CD14-positive monocyte (primary cell): ENCODE data around the gene C1orf87. TPM values are rescaled to one million over a fixed set of nuclear protein-coding genes. Genes with fewer than 3 reads are reported as not detected.

Experiments
- DNase-seq, 3 donors: peaks; one replicate each; pipeline ENCODE4 v3.0.0-alpha.2; 2011 to 2022
- H2AFZ ChIP-seq: 2 replicates; pipeline ENCODE4 v1.6.0; 2012; ENCODE audit warnings: mild to moderate bottlenecking, low read depth, low read length, inconsistent platforms; ENCODE audit not compliant: insufficient read depth, poor library complexity, severe bottlenecking
- H3K27ac ChIP-seq, 2 donors: 1 replicate in 1 of 2; 2 replicates in 1 of 2; pipeline ENCODE4 v1.5.1; 2012 to 2013; ENCODE audit warnings: low read length in 2 of 2, control low read depth in 1 of 2, inconsistent platforms in 1 of 2, low read depth in 1 of 2, mild to moderate bottlenecking in 1 of 2
- H3K27me3 ChIP-seq, 2 donors: one replicate each; pipeline versions ENCODE4 v1.6.0 to v1.6.1; 2011 to 2013; ENCODE audit warnings: low read length in 2 of 2; ENCODE audit not compliant: control insufficient read depth in 2 of 2, insufficient read depth in 2 of 2
- H3K36me3 ChIP-seq, 2 donors: replicated peaks in 1 of 2; 1 replicate in 1 of 2; 2 replicates in 1 of 2; pipeline versions ENCODE4 v1.5.1 to v1.6.1; 2012 to 2013; ENCODE audit warnings: low read length in 2 of 2, control low read depth in 1 of 2, inconsistent platforms in 1 of 2, mild to moderate bottlenecking in 1 of 2; ENCODE audit not compliant: insufficient read depth in 2 of 2, control insufficient read depth in 1 of 2
- H3K4me1 ChIP-seq, 2 donors: 1 replicate in 1 of 2; 2 replicates in 1 of 2; pipeline versions ENCODE4 v1.5.1 to v1.6.1; 2012 to 2013; ENCODE audit warnings: low read length in 2 of 2, control low read depth in 1 of 2, inconsistent platforms in 1 of 2, mild to moderate bottlenecking in 1 of 2, moderate library complexity in 1 of 2; ENCODE audit not compliant: insufficient read depth in 2 of 2, control insufficient read depth in 1 of 2
- H3K4me2 ChIP-seq: replicated peaks from 2 replicates; pipeline ENCODE3; 2012; ENCODE audit warnings: low read length, moderate library complexity, mild to moderate bottlenecking; ENCODE audit not compliant: poor library complexity, severe bottlenecking; ENCODE audit errors: extremely low read depth
- H3K4me3 ChIP-seq, 3 experiments: fragments of 200-600 bp in 1 of 3; sonication (generic) in 1 of 3; replicated peaks in 1 of 3; 1 replicate in 2 of 3; 2 replicates in 1 of 3; pipeline ENCODE4 v1.5.1; 2011 to 2013; ENCODE audit warnings: low read length in 3 of 3, mild to moderate bottlenecking in 3 of 3, control low read depth in 2 of 3, low read depth in 2 of 3, inconsistent platforms in 1 of 3, moderate library complexity in 1 of 3
- H3K79me2 ChIP-seq: 2 replicates; pipeline ENCODE4 v1.6.0; 2012; ENCODE audit warnings: mild to moderate bottlenecking, control low read depth, inconsistent platforms, low read length, moderate library complexity; ENCODE audit not compliant: insufficient read depth
- H3K9ac ChIP-seq: 2 replicates; pipeline ENCODE4 v1.6.0; 2017; ENCODE audit warnings: low read length, mild to moderate bottlenecking; ENCODE audit not compliant: insufficient read depth, poor library complexity, severe bottlenecking
- H3K9me3 ChIP-seq, 2 donors: replicated peaks in 1 of 2; 1 replicate in 1 of 2; 2 replicates in 1 of 2; pipeline versions ENCODE4 v1.5.1 to v1.6.1; 2012 to 2013; ENCODE audit warnings: low read length in 2 of 2, control low read depth in 1 of 2; ENCODE audit not compliant: control insufficient read depth in 1 of 2, insufficient read depth in 1 of 2
- H4K20me1 ChIP-seq: 2 replicates; pipeline ENCODE4 v1.6.0; 2012; ENCODE audit warnings: mild to moderate bottlenecking, low read length, control low read depth, moderate library complexity; ENCODE audit not compliant: insufficient read depth
- H3K27ac Mint-ChIP-seq, 7 donors: one replicate each; pipeline ENCODE4 v1.8.0; 2020; ENCODE audit warnings: mild to moderate bottlenecking in 7 of 7, mixed read lengths in 7 of 7, moderate library complexity in 6 of 7, inconsistent platforms in 2 of 7
- H3K27me3 Mint-ChIP-seq, 3 donors: one replicate each; pipeline ENCODE4 v1.8.0; 2021 to 2022; ENCODE audit warnings: low read depth in 3 of 3, mild to moderate bottlenecking in 3 of 3, mixed read lengths in 3 of 3, moderate library complexity in 3 of 3, inconsistent platforms in 1 of 3
- H3K36me3 Mint-ChIP-seq, 2 donors: one replicate each; pipeline ENCODE4 v1.8.0; 2020; ENCODE audit warnings: mixed read lengths in 2 of 2, inconsistent platforms in 1 of 2, mild to moderate bottlenecking in 1 of 2
- H3K4me1 Mint-ChIP-seq: one replicate; pipeline ENCODE4 v1.8.0; 2020; ENCODE audit warnings: mild to moderate bottlenecking, mixed read lengths
- H3K4me3 Mint-ChIP-seq, 2 donors: one replicate each; pipeline ENCODE4 v1.8.0; 2020; ENCODE audit warnings: mild to moderate bottlenecking in 2 of 2, mixed read lengths in 2 of 2, moderate library complexity in 1 of 2
- H3K9me3 Mint-ChIP-seq, 7 donors: one replicate each; pipeline ENCODE4 v1.8.0; 2020 to 2022; ENCODE audit warnings: mixed read lengths in 7 of 7, mild to moderate bottlenecking in 6 of 7, moderate library complexity in 6 of 7, inconsistent platforms in 2 of 7
- WGBS: methylation state at CpG from one replicate; pipeline ENCODE4 v1.1.5; 2013; ENCODE audit warnings: missing lambda C conversion rate; ENCODE audit not compliant: insufficient coverage; 5-methylcytosine and 5-hydroxymethylcytosine counted together
- intact Hi-C, 2 donors: fragments of 100-400 bp; cut with micrococcal nuclease; formaldehyde crosslinking; loops; one replicate each; pipeline versions ENCODE4 v1.15.0 to v1.15.1; 2023
- polyA plus RNA-seq, 3 donors: library from polyadenylated mRNA; depleted of rRNA in 1 of 3; unstranded in 2 of 3; stranded (reverse) in 1 of 3; fragments of 300-500 nt in 2 of 3; fragments of >200 nt in 1 of 3; fragmentation: Illumina TruSeq in 2 of 3; gene quantifications; 1 replicate in 2 of 3; 2 replicates in 1 of 3; pipeline ENCODE4 v1.2.3, GENCODE V29; 2012 to 2021
- TF ChIP-seq, protein P1 (sequence below): fragments of 200-600 bp; IDR thresholded peaks from one replicate; pipeline ENCODE4 v1.8.0; 2022; ENCODE audit warnings: antibody characterized with exemption, mild to moderate bottlenecking

Gene C1orf87
- polyA plus RNA-seq, 3 donors: not detected

- TF ChIP-seq, protein P1, sequence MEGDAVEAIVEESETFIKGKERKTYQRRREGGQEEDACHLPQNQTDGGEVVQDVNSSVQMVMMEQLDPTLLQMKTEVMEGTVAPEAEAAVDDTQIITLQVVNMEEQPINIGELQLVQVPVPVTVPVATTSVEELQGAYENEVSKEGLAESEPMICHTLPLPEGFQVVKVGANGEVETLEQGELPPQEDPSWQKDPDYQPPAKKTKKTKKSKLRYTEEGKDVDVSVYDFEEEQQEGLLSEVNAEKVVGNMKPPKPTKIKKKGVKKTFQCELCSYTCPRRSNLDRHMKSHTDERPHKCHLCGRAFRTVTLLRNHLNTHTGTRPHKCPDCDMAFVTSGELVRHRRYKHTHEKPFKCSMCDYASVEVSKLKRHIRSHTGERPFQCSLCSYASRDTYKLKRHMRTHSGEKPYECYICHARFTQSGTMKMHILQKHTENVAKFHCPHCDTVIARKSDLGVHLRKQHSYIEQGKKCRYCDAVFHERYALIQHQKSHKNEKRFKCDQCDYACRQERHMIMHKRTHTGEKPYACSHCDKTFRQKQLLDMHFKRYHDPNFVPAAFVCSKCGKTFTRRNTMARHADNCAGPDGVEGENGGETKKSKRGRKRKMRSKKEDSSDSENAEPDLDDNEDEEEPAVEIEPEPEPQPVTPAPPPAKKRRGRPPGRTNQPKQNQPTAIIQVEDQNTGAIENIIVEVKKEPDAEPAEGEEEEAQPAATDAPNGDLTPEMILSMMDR: no peak
- no peaks in the 10 kb centered on the region for H3K9me3 Mint-ChIP-seq
- no peak overlapping the region for H3K4me2 ChIP-seq
- H2AFZ ChIP-seq: no peak overlapping the region
- H3K27me3 ChIP-seq: no peaks in the 10 kb centered on the region
- H3K36me3 ChIP-seq: no peaks in the 10 kb centered on the region
- no peaks in the 10 kb centered on the region for H3K79me2 ChIP-seq
- peaks cover 0 to 2% (median 0%) of the 10 kb centered on the region in 3 donors for H3K27me3 Mint-ChIP-seq
- WGBS: 48% methylated on average over 2 of the region's 2 CpGs
- H4K20me1 ChIP-seq: no peaks in the 10 kb centered on the region
- H3K27ac Mint-ChIP-seq: no peak overlapping the region
- no peak for DNase-seq
- H3K9ac ChIP-seq: no peak overlapping the region
- H3K9me3 ChIP-seq: no peaks in the 10 kb centered on the region
- no peak overlapping the region for H3K4me3 ChIP-seq
- intact Hi-C loops: no loop called here
- no peaks in the 10 kb centered on the region for H3K4me1 ChIP-seq
- H3K4me1 Mint-ChIP-seq: no peaks in the 10 kb centered on the region
- no peaks in the 10 kb centered on the region for H3K36me3 Mint-ChIP-seq
- H3K27ac ChIP-seq: no peak overlapping the region
- H3K4me3 Mint-ChIP-seq: no peak overlapping the region
These were observed 17.1 kb upstream of the C1orf87 start for GRCh38 chr1:60090655-60091054.

GRCh38 chr1:60088620-60089155 is 15.1 kb upstream of the C1orf87 start:
- DNase-seq: no peak
- TF ChIP-seq, protein P1: no peak
- WGBS: 90% methylated on average over 2 of the region's 5 CpGs

More at GRCh38 chr1:60088620-60089155, 15.1 kb upstream of the C1orf87 start:
- no peaks in the 10 kb centered on the region for H3K9me3 Mint-ChIP-seq
- H3K4me3 Mint-ChIP-seq: no peak overlapping the region
- Histone ChIP-seq H3K4me1 (no peaks in the 10 kb centered on the region), H3K4me3 (no peak overlapping the region), H3K4me2 (no peak overlapping the region), H4K20me1 (no peaks in the 10 kb centered on the region), H3K79me2 (no peaks in the 10 kb centered on the region), H3K27me3 (no peaks in the 10 kb centered on the region), H3K36me3 (no peaks in the 10 kb centered on the region), H3K9ac (no peak overlapping the region), H2AFZ (no peak overlapping the region), H3K27ac (no peak overlapping the region), H3K9me3 (no peaks in the 10 kb centered on the region)
- H3K4me1 Mint-ChIP-seq: no peaks in the 10 kb centered on the region
- intact Hi-C loops: no loop called here
- no peaks in the 10 kb centered on the region for H3K36me3 Mint-ChIP-seq
- H3K27me3 Mint-ChIP-seq: peaks cover 0 to 2% (median 0%) of the 10 kb centered on the region in 3 donors
- no peak overlapping the region for H3K27ac Mint-ChIP-seq
